Skeletal muscle satellite cell (primary cell): ENCODE data around the gene NOL8. TPM values are rescaled to one million over a fixed set of nuclear protein-coding genes. Genes with fewer than 3 reads are reported as not detected.
A peak's percentile ranks its signal among the peaks of the same experiment; 100 is the strongest.

ENCODE experiments used
- H3K27me3 ChIP-seq: 2 replicates; pipeline ENCODE4 v1.7.0; 2013; ENCODE audit warnings: low read length; ENCODE audit not compliant: control insufficient read depth, insufficient read depth
- H3K36me3 ChIP-seq: 2 replicates; pipeline ENCODE4 v1.7.0; 2013; ENCODE audit warnings: mild to moderate bottlenecking, control low read depth, low read length; ENCODE audit not compliant: insufficient read depth
- H3K4me1 ChIP-seq: 2 replicates; pipeline ENCODE4 v1.7.0; 2013; ENCODE audit warnings: low read length; ENCODE audit not compliant: control insufficient read depth, insufficient read depth
- H3K4me2 ChIP-seq: 2 replicates; pipeline ENCODE4 v1.7.0; 2013; ENCODE audit warnings: mild to moderate bottlenecking, low read length
- H3K4me3 ChIP-seq: 2 replicates; pipeline ENCODE4 v1.7.0; 2013; ENCODE audit warnings: low read length
- H3K9ac ChIP-seq: 2 replicates; pipeline ENCODE4 v1.7.0; 2013; ENCODE audit warnings: mild to moderate bottlenecking, low read depth, low read length, moderate library complexity
- H3K9me3 ChIP-seq: replicated peaks from 2 replicates; pipeline ENCODE4 v1.7.0; 2013; ENCODE audit warnings: mild to moderate bottlenecking, control low read depth, low read length
- small RNA-seq: library from RNA; depleted of rRNA; stranded (forward); fragments of <200 nt; gene quantifications from one replicate; pipeline ENCODE3, GENCODE V24; 2012

The NOL8 gene

GRCh38 chr9:92257327-92257726 lies 67.8 kb downstream of the NOL8 start:
- Histone ChIP-seq H3K9me3 (no peaks in the 10 kb centered on the region), H3K9ac (no peak overlapping the region), H3K4me2 (no peak overlapping the region), H3K4me3 (no peak overlapping the region), H3K4me1 (no peaks in the 10 kb centered on the region), H3K27me3 (no peaks in the 10 kb centered on the region), H3K36me3 (peaks cover 91% of the 10 kb centered on the region)

GRCh38 chr9:92254381-92255337 lies 70.5 kb downstream of the NOL8 start:
- Histone ChIP-seq H3K27me3 (no peaks in the 10 kb centered on the region), H3K4me1 (no peaks in the 10 kb centered on the region), H3K9ac (no peak overlapping the region), H3K36me3 (peaks cover 93% of the 10 kb centered on the region), H3K4me2 (no peak overlapping the region), H3K4me3 (no peak overlapping the region), H3K9me3 (no peaks in the 10 kb centered on the region)

- H3K9me3 ChIP-seq: no peaks in the 10 kb centered on the region
- no peaks in the 10 kb centered on the region for H3K27me3 ChIP-seq
- H3K4me2 ChIP-seq: no peak overlapping the region
- H3K4me3 ChIP-seq: no peak overlapping the region
- no peak overlapping the region for H3K9ac ChIP-seq
- H3K4me1 ChIP-seq: no peaks in the 10 kb centered on the region
- H3K36me3 ChIP-seq: peaks cover 88% of the 10 kb centered on the region
These were observed 71.5 kb downstream of the NOL8 start for GRCh38 chr9:92253656-92254055.

GRCh38 chr9:92247981-92248380 lies 77.2 kb downstream of the NOL8 start:
- Histone ChIP-seq H3K4me1 (peaks cover 49% of the 10 kb centered on the region), H3K36me3 (peaks cover 80% of the 10 kb centered on the region), H3K27me3 (no peaks in the 10 kb centered on the region), H3K4me3 (no peak overlapping the region), H3K9ac (no peak overlapping the region), H3K9me3 (no peaks in the 10 kb centered on the region), H3K4me2 (no peak overlapping the region)

Small RNA genes within 50 kb of the gene (small RNA-seq; reads per million reads assigned to genes)
- not detected for gene MIR3651
- 6.9 reads per million, percentile 88 among the genes with 10 or more reads in this experiment for gene SNORA84
